GM12872 (cell line): ENCODE results near the gene STING1.

Experiments
- CTCF ChIP-seq: IDR thresholded peaks from 3 replicates; pipeline ENCODE4 v1.5.1; 2011; ENCODE audit warnings: low read depth, mild to moderate bottlenecking, low read length, moderate library complexity; ENCODE audit not compliant: insufficient read depth

Gene STING1

DNA sequence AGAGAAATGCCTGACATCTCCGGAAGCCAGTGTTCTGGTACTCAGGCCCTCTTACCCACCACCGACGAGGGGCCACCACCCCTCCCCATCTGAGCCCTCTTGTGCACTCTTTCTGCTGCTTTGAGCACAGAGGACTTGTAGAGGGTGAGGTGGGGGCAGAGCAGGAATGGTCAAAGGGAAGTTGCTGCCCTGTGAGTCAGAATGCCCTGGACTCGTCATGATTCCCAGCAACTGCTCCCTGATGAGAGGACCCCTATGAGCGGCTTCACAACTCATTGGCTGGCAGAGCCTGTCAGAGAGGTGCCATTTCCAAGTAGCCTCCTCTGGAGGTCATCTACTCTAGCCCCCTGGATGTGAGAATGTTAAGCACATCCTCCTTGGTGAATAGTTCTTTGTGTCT, 20.9 kb downstream of the STING1 start:
- TF ChIP-seq CTCF = no peak

GRCh38 chr5:139461176-139461575, 21.4 kb downstream of the STING1 start:
- no peak for TF ChIP-seq CTCF

- TF ChIP-seq CTCF = no peak
Observed at GRCh38 chr5:139460455-139460854, 22.1 kb downstream of the STING1 start.

- TF ChIP-seq CTCF = no peak
Observed at GRCh38 chr5:139459451-139459934, 23.1 kb downstream of the STING1 start.

DNA sequence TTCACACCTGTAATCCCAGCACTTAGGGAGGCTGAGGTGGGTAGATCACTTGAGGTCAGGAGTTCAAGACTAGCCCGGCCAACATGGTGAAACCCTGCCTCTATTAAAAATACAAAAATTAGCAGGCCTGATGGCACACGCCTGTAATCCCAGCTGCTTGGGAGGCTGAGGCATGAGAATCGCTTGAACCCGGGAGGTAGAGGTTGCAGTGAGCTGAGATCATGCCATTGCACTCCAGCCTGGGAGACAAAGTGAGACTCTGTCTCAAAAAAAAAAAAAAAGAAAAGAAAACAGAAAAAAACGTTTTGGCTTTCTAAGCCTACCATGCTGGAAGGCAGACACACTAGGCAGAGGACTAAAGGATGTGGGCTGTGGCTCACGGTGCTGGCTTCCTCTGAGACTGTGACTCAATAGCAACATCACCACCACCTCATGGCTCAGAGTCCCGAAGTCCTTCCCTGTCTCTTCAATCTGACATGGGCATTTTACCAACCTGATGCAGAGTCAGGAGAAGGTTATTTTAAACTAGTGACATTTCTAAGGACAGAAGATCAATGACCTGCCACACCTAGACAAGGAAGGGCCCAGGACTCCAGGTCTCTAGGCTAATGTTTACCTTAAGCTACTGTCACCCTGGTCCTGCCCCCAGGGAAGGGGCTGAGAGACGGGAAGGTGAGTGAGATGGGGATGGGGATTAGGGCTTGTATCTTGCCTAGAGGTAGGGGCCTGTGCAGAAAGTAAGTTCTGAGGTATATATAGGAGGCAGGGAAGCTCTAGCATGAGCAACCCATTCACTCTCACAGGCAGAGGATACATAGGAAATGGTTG, 23.8 kb downstream of the STING1 start:
- no peak for TF ChIP-seq CTCF

- TF ChIP-seq CTCF = 0 out of 3 replicates have a peak, but pooled peaks have one; percentile 12
Observed at GRCh38 chr5:139457653-139458306, 24.8 kb downstream of the STING1 start.

- no peak for TF ChIP-seq CTCF
Observed at GRCh38 chr5:139457241-139457640, 25.3 kb downstream of the STING1 start.
